ENCODE measurements around the gene CMYA5. TPM values are rescaled to one million over a fixed set of nuclear protein-coding genes. Genes with fewer than 3 reads are reported as not detected.

Gene CMYA5
- total RNA-seq, 4 donors from 2014 or later: 3,049 to 3,867 (median 3,338) TPM

DNA sequence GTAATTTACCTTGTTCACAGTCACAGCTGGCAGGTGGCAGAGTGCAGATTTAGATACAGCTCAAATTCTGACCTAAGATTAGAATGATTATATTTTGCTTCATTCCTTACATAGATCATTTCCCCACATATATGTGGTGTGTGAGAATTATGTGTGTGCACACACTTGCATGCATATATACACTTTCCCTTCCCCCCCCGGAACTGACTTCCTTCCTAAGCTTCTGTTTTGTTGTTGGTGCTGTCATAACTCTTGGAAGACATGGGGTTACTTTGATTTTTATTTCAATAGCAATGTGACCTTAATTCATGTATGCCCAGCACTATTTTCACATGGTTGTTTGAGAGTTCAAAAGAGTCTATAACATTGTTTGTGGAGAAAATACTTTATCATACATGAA, 112.8 kb downstream of the CMYA5 start:
- DNase-seq (no peak), ATAC-seq (no peak)
- Histone ChIP-seq H3K9me3 (no peaks in the 10 kb centered on the region), H3K27me3 (no peaks in the 10 kb centered on the region), H3K4me1 (peaks cover 47 to 56% of the 10 kb centered on the region in 2 donors), H3K36me3 (peaks cover 0 to 55% of the 10 kb centered on the region in 2 donors), H3K27ac (peak overlapping the region in 3 of 4 donors; percentile 57 to 71 (median 61)), H3K4me3 (no peak overlapping the region)
- in situ Hi-C loops (cut with MboI; ENCODE audit: low sequenced_read_pairs in 4 of 4) (no loop called here), intact Hi-C loops (cut with DNase I; ENCODE audit: low total_unique reads) (no loop called here)
- no peak for TF ChIP-seq POLR2A (IDR thresholded peaks at IDR 0.05)
- TF ChIP-seq, protein P1, sequence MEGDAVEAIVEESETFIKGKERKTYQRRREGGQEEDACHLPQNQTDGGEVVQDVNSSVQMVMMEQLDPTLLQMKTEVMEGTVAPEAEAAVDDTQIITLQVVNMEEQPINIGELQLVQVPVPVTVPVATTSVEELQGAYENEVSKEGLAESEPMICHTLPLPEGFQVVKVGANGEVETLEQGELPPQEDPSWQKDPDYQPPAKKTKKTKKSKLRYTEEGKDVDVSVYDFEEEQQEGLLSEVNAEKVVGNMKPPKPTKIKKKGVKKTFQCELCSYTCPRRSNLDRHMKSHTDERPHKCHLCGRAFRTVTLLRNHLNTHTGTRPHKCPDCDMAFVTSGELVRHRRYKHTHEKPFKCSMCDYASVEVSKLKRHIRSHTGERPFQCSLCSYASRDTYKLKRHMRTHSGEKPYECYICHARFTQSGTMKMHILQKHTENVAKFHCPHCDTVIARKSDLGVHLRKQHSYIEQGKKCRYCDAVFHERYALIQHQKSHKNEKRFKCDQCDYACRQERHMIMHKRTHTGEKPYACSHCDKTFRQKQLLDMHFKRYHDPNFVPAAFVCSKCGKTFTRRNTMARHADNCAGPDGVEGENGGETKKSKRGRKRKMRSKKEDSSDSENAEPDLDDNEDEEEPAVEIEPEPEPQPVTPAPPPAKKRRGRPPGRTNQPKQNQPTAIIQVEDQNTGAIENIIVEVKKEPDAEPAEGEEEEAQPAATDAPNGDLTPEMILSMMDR (IDR thresholded peaks at IDR 0.05 in 4 of 5, conservative IDR thresholded peaks at IDR 0.05 in 1 of 5): no peak

DNA sequence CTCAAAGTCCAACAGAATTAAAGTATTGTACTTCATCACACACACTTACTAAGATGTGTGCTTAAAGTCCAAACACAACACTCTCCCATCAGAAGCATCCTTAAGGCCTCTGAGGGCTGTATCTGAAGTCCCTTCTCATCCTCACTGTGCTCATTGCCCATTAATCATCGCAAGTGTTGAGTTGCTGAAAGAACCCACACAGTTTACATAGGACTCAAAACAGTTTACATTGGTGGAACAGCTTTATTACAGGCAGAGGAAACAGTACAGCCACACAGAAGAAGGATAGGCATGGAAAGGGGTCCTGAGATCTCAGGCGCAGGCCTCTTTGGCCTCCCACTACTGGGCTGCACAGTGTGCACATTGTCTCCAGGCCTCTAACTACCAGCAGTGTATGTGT, 113.4 kb downstream of the CMYA5 start:
- Histone ChIP-seq H3K27me3 (no peaks in the 10 kb centered on the region), H3K4me3 (no peak overlapping the region), H3K4me1 (peaks cover 49 to 57% of the 10 kb centered on the region in 2 donors), H3K27ac (peak overlapping the region in 1 of 4 donors; percentile 71), H3K36me3 (peaks cover 0 to 49% of the 10 kb centered on the region in 2 donors), H3K9me3 (no peaks in the 10 kb centered on the region)
- no peak for TF ChIP-seq POLR2A (IDR thresholded peaks at IDR 0.05)
- TF ChIP-seq, protein P1 (IDR thresholded peaks at IDR 0.05 in 4 of 5, conservative IDR thresholded peaks at IDR 0.05 in 1 of 5): no peak
- ATAC-seq: no peak
- in situ Hi-C loops (cut with MboI; ENCODE audit: low sequenced_read_pairs in 4 of 4) (no loop called here), intact Hi-C loops (cut with DNase I; ENCODE audit: low total_unique reads) (no loop called here)
- no peak for DNase-seq

DNA sequence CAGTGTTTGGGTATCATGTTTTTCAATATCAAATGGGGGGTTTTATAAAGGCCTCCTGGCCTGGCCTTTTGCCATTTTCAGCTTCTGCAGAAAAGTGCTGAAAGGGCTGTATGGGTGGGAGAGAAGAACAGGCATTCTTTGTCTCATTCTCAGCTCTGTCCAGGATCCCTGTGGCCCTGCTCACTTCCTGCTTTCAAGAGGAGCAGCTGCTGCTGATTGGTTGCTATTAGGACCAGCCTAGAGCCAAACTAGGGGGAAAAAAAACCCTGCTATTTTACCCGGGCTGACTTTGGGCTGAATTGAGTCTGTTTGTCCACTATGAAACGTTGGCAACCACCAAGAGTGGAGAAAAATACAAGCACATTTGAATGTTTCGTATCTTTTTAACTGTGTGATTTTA, 117.1 kb downstream of the CMYA5 start:
- Histone ChIP-seq H3K36me3 (peaks cover 0 to 15% of the 10 kb centered on the region in 2 donors), H3K4me1 (peaks cover 60 to 70% of the 10 kb centered on the region in 2 donors), H3K27me3 (no peaks in the 10 kb centered on the region), H3K4me3 (no peak overlapping the region), H3K27ac (peak overlapping the region in 3 of 4 donors; percentile 8 to 24 (median 21)), H3K9me3 (no peaks in the 10 kb centered on the region)
- no peak for TF ChIP-seq POLR2A (IDR thresholded peaks at IDR 0.05)
- TF ChIP-seq, protein P1 (IDR thresholded peaks at IDR 0.05 in 4 of 5, conservative IDR thresholded peaks at IDR 0.05 in 1 of 5): no peak
- in situ Hi-C loops (cut with MboI; ENCODE audit: low sequenced_read_pairs in 4 of 4): no loop called here
- ATAC-seq (no peak), DNase-seq (no peak)
- intact Hi-C loops (cut with DNase I; ENCODE audit: low total_unique reads): no loop called here

DNA sequence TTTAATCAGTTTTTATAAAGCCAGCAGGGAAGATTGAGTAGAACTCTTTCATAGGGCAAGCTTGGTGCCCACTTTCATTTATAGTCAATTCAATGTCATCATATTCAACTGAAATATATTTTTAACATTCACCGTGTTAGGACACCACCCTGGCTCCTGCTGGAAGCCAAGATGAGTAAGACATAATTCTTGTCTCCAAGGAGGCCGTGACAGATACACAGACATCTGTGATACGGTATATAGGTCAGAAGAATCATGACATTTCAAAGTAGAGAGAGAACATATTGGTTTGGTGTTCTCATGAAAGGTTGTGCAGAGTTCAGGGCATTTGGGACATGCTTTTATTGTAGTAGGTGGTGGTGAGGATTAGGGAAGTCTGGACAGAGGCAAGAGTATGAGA, 120.1 kb downstream of the CMYA5 start:
- DNase-seq (peak in 1 of 2 donors; percentile 55), ATAC-seq (peak; percentile 50 to 85)
- Histone ChIP-seq H3K36me3 (no peaks in the 10 kb centered on the region), H3K27ac (peak overlapping the region; percentile 34 to 75 (median 66)), H3K9me3 (no peaks in the 10 kb centered on the region), H3K4me1 (peaks cover 52 to 53% of the 10 kb centered on the region in 2 donors), H3K4me3 (no peak overlapping the region), H3K27me3 (no peaks in the 10 kb centered on the region)
- TF ChIP-seq, protein P1 (IDR thresholded peaks at IDR 0.05 in 4 of 5, conservative IDR thresholded peaks at IDR 0.05 in 1 of 5): no peak
- no peak for TF ChIP-seq POLR2A (IDR thresholded peaks at IDR 0.05)
- intact Hi-C loops (cut with DNase I; ENCODE audit: low total_unique reads) (loop anchor here (5.0 kb wide), 1 partner anchor 302 kb away; no protein-coding TSS in a partner anchor), in situ Hi-C loops (cut with MboI; ENCODE audit: low sequenced_read_pairs in 4 of 4) (no loop called here)

DNA sequence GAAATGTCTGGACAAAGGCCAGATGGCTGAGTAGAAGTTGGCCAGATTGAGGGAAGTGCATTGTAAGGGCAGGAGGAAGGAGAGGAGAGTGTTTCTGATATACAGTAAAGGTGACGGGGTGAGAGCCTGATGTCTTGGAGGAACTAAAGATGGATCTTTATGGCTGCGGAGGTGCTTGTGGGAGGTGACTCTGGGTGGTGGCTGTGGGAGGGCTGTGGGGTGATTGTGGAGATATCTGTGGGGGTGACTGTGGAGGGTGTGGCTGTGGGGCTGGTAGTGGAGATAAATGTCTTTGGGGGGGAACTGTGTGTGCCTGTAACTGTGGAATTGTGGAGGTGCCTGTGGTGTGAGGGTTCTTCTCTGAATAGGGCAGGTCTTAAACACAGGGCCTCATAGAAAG, 121.4 kb downstream of the CMYA5 start:
- intact Hi-C loops (cut with DNase I; ENCODE audit: low total_unique reads): loop anchor here (5.0 kb wide), 1 partner anchor 304 kb away; no protein-coding TSS in a partner anchor
- no peak for ATAC-seq
- no peak overlapping the region for H3K4me3 ChIP-seq

More for the DNA sequence above, 121.4 kb downstream of the CMYA5 start:
- DNase-seq: no peak
- no peaks in the 10 kb centered on the region for H3K27me3 ChIP-seq
- peak overlapping the region; percentile 34 to 75 (median 66) for H3K27ac ChIP-seq
- peaks cover 52 to 53% of the 10 kb centered on the region in 2 donors for H3K4me1 ChIP-seq
- peaks cover 0 to 9% of the 10 kb centered on the region in 2 donors for H3K36me3 ChIP-seq
- TF ChIP-seq POLR2A (IDR thresholded peaks at IDR 0.05): no peak
- TF ChIP-seq, protein P1 (IDR thresholded peaks at IDR 0.05 in 4 of 5, conservative IDR thresholded peaks at IDR 0.05 in 1 of 5): no peak
- in situ Hi-C loops (cut with MboI; ENCODE audit: low sequenced_read_pairs in 4 of 4): no loop called here
- H3K9me3 ChIP-seq: no peaks in the 10 kb centered on the region
